ENCODE measurements around the gene ILK. TPM values are rescaled to one million over a fixed set of nuclear protein-coding genes. Genes with fewer than 3 reads are reported as not detected.

The ILK gene
- total RNA-seq, 2 donors from 2014 or later: 125 to 136 TPM

GRCh38 chr11:6620636-6621035 lies 17.1 kb downstream of the ILK start:
- Histone ChIP-seq H3K9me3 (ENCODE audit: control insufficient read depth, low read length) (no peaks in the 10 kb centered on the region), H3K36me3 (ENCODE audit: control insufficient read depth, insufficient read depth, low read length) (peaks cover 14% of the 10 kb centered on the region), H3K27ac (ENCODE audit: low read depth, low read length) (no peak overlapping the region), H3K4me3 (ENCODE audit: low read length) (peak overlapping the region; percentile 7), H3K4me1 (ENCODE audit: control insufficient read depth, insufficient read depth, low read length) (peaks cover 7% of the 10 kb centered on the region), H3K27me3 (ENCODE audit: control insufficient read depth, insufficient read depth, low read length, poor library complexity, severe bottlenecking) (no peaks in the 10 kb centered on the region), H3K9ac (ENCODE audit: extremely low read depth, low read length, poor library complexity, severe bottlenecking) (no peak overlapping the region)
- TF ChIP-seq CTCF (conservative IDR thresholded peaks at IDR 0.05): no peak
- H3K4me1 Mint-ChIP-seq: no peaks in the 10 kb centered on the region
- DNase-seq: no peak
- peaks cover 12% of the 10 kb centered on the region for H3K36me3 Mint-ChIP-seq (ENCODE audit: low read depth)
- H3K27ac Mint-ChIP-seq: no peak overlapping the region
- no peak overlapping the region for H3K4me3 Mint-ChIP-seq
- H3K27me3 Mint-ChIP-seq (ENCODE audit: insufficient read depth): no peaks in the 10 kb centered on the region
- WGBS, 2 experiments (ENCODE audit: insufficient coverage in 1 of 2, insufficient read length in 1 of 2): 91 to 93% methylated on average over 1 of the region's 1 CpG
- H3K9me3 Mint-ChIP-seq: no peaks in the 10 kb centered on the region

GRCh38 chr11:6621711-6622211 lies 18.2 kb downstream of the ILK start:
- H3K9me3 Mint-ChIP-seq: no peaks in the 10 kb centered on the region
- Histone ChIP-seq H3K27me3 (ENCODE audit: control insufficient read depth, insufficient read depth, low read length, poor library complexity, severe bottlenecking) (no peaks in the 10 kb centered on the region), H3K4me1 (ENCODE audit: control insufficient read depth, insufficient read depth, low read length) (peaks cover 7% of the 10 kb centered on the region), H3K9me3 (ENCODE audit: control insufficient read depth, low read length) (no peaks in the 10 kb centered on the region), H3K27ac (ENCODE audit: low read depth, low read length) (no peak overlapping the region), H3K9ac (ENCODE audit: extremely low read depth, low read length, poor library complexity, severe bottlenecking) (no peak overlapping the region), H3K4me3 (ENCODE audit: low read length) (no peak overlapping the region), H3K36me3 (ENCODE audit: control insufficient read depth, insufficient read depth, low read length) (peaks cover 19% of the 10 kb centered on the region)
- no peak overlapping the region for H3K4me3 Mint-ChIP-seq
- no peak for TF ChIP-seq CTCF (conservative IDR thresholded peaks at IDR 0.05)
- no peaks in the 10 kb centered on the region for H3K4me1 Mint-ChIP-seq
- peaks cover 8% of the 10 kb centered on the region for H3K36me3 Mint-ChIP-seq (ENCODE audit: low read depth)
- peak overlapping the region; percentile 48 for H3K27ac Mint-ChIP-seq
- 90 to 91% methylated on average over 6 to 16 of the region's 16 CpGs for WGBS, 2 experiments (ENCODE audit: insufficient coverage in 1 of 2, insufficient read length in 1 of 2)
- DNase-seq: no peak
- H3K27me3 Mint-ChIP-seq (ENCODE audit: insufficient read depth): no peaks in the 10 kb centered on the region

GRCh38 chr11:6622261-6623171 lies 18.9 kb downstream of the ILK start:
- peaks cover 12% of the 10 kb centered on the region for H3K36me3 Mint-ChIP-seq (ENCODE audit: low read depth)
- Histone ChIP-seq H3K4me1 (ENCODE audit: control insufficient read depth, insufficient read depth, low read length) (peaks cover 7% of the 10 kb centered on the region), H3K9ac (ENCODE audit: extremely low read depth, low read length, poor library complexity, severe bottlenecking) (no peak overlapping the region), H3K4me3 (ENCODE audit: low read length) (no peak overlapping the region), H3K27me3 (ENCODE audit: control insufficient read depth, insufficient read depth, low read length, poor library complexity, severe bottlenecking) (no peaks in the 10 kb centered on the region), H3K9me3 (ENCODE audit: control insufficient read depth, low read length) (no peaks in the 10 kb centered on the region), H3K36me3 (ENCODE audit: control insufficient read depth, insufficient read depth, low read length) (peaks cover 26% of the 10 kb centered on the region), H3K27ac (ENCODE audit: low read depth, low read length) (no peak overlapping the region)
- no peak for TF ChIP-seq CTCF (conservative IDR thresholded peaks at IDR 0.05)
- no peak overlapping the region for H3K4me3 Mint-ChIP-seq
- no peaks in the 10 kb centered on the region for H3K9me3 Mint-ChIP-seq
- 93% methylated on average over 22 to 24 of the region's 24 CpGs for WGBS, 2 experiments (ENCODE audit: insufficient coverage in 1 of 2, insufficient read length in 1 of 2)
- no peak overlapping the region for H3K27ac Mint-ChIP-seq
- no peaks in the 10 kb centered on the region for H3K27me3 Mint-ChIP-seq (ENCODE audit: insufficient read depth)
- no peaks in the 10 kb centered on the region for H3K4me1 Mint-ChIP-seq
- DNase-seq: no peak

Data from endodermal cell (in vitro differentiated cells).